ENCODE measurements around the gene TMEM271. TPM values are rescaled to one million over a fixed set of nuclear protein-coding genes. Genes with fewer than 3 reads are reported as not detected.

TMEM271 gene
- total RNA-seq, 2 experiments from 2014 or later: not detected

DNA sequence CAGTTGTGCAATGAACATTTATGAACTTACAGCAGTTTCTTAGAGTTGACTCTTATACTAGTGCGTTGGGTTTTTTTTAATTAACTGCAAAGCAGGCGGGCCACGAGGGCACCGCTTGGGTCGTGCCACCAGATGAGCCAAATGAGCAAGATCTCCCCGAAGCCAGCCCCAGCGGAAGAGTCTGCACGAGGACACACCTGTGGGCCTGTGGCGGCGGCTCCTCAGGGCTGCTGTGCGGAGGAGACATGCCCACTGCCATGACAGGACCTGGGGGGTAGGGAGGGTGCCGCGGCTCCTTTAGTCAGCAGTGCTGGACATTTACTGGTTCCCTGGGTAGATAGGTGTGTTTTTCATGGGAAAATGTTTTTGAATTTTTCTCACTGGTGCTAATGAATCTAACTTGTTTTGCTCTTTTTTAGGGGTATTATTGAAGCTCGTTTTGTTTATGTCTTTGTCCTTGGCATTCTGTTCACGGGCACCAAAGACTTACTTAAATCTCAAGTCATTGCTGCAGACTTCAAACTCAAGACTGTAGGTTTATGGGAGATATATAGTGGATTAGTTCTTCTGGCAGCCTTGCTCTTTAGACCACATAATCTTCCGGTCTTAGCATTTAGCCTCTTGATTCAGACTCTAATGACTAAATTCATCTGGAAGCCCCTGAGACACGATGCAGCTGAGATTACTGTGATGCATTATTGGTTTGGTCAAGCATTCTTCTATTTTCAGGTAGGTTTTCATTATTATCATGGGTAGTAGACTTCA is 45.9 kb downstream of the TMEM271 start:
- no peak overlapping the region for H3K27ac ChIP-seq (ENCODE audit: low read depth in 1 of 2, low read length in 2 of 2)
- H3K36me3 Mint-ChIP-seq (ENCODE audit: low read depth): peaks cover 87% of the 10 kb centered on the region
- TF ChIP-seq, protein P1, sequence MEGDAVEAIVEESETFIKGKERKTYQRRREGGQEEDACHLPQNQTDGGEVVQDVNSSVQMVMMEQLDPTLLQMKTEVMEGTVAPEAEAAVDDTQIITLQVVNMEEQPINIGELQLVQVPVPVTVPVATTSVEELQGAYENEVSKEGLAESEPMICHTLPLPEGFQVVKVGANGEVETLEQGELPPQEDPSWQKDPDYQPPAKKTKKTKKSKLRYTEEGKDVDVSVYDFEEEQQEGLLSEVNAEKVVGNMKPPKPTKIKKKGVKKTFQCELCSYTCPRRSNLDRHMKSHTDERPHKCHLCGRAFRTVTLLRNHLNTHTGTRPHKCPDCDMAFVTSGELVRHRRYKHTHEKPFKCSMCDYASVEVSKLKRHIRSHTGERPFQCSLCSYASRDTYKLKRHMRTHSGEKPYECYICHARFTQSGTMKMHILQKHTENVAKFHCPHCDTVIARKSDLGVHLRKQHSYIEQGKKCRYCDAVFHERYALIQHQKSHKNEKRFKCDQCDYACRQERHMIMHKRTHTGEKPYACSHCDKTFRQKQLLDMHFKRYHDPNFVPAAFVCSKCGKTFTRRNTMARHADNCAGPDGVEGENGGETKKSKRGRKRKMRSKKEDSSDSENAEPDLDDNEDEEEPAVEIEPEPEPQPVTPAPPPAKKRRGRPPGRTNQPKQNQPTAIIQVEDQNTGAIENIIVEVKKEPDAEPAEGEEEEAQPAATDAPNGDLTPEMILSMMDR (IDR thresholded peaks at IDR 0.05): no peak
- H3K4me1 ChIP-seq (ENCODE audit: insufficient read depth, low read length): no peaks in the 10 kb centered on the region
- no peak overlapping the region for H3K4me3 Mint-ChIP-seq
- no peaks in the 10 kb centered on the region for H3K9me3 Mint-ChIP-seq
- H3K4me3 ChIP-seq (ENCODE audit: low read length): no peak overlapping the region
- ATAC-seq (ENCODE audit: poor library complexity): no peak
- peaks cover 0 to 36% of the 10 kb centered on the region in 2 experiments for H3K9me3 ChIP-seq (ENCODE audit: control insufficient read depth in 1 of 2, insufficient read depth in 1 of 2, low read length in 2 of 2)
- no peaks in the 10 kb centered on the region for H3K27me3 Mint-ChIP-seq
- POLR2A ChIA-PET: no interaction called here
- H3K27me3 ChIP-seq (ENCODE audit: control insufficient read depth in 1 of 2, insufficient read depth in 2 of 2, low read length in 2 of 2): no peaks in the 10 kb centered on the region
- no peak for DNase-seq
- peaks cover 79% of the 10 kb centered on the region for H3K36me3 ChIP-seq (ENCODE audit: insufficient read depth, low read length)
- H3K27ac Mint-ChIP-seq: no peak overlapping the region
- peaks cover 6% of the 10 kb centered on the region for H3K4me1 Mint-ChIP-seq (ENCODE audit: low read depth)
- CTCF ChIA-PET: no interaction called here
- intact Hi-C loops (cut with DNase I, micrococcal nuclease): no loop called here

DNA sequence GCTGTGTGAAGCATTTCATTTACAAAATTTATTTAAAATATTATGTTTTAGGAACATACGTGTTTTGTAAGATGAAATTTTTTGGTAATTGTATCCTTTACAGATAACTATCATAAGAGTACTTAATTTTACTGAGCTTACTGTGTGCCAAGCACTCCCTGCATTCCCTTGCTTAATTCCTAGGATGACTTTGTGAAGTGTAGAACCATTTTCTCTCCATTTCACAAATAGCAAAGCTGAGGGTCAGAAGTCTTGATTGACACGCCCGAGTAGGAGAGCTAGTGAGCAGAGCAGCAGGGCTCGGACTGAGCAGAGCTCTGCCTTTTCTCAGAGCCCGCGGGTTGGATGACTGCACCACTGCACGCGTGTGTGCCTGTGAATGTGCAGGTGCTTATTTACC is 46.5 kb downstream of the TMEM271 start:
- Mint-ChIP-seq H3K36me3 (ENCODE audit: low read depth) (peaks cover 88% of the 10 kb centered on the region), H3K27ac (no peak overlapping the region)

DNA sequence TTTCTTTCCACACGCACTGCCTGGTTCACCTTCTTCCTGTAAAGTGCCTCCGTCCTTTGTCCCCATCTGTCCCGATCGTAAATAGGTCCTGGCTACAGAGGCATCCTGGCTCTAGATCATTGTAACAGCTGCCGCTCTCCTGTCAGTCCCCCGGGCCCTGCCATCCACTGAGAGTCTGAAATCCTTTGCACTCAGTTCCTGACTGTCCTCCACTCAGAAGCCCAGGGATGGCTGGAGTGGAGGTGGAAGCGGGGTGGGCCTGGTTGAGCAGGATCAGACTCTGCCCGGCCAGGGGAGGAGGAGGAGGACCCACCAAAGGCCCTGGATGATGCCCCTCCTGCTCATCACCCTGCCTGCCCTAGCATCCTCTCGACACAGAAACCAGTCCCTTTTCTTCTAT is 47.3 kb downstream of the TMEM271 start:
- Mint-ChIP-seq H3K27ac (no peak overlapping the region), H3K36me3 (ENCODE audit: low read depth) (peaks cover 90% of the 10 kb centered on the region), H3K4me1 (ENCODE audit: low read depth) (peaks cover 6% of the 10 kb centered on the region), H3K4me3 (no peak overlapping the region), H3K27me3 (no peaks in the 10 kb centered on the region), H3K9me3 (no peaks in the 10 kb centered on the region)
- DNase-seq (no peak), ATAC-seq (ENCODE audit: poor library complexity) (no peak)
- ChIA-PET CTCF (no interaction called here), POLR2A (no interaction called here)
- Histone ChIP-seq H3K4me1 (ENCODE audit: insufficient read depth, low read length) (no peaks in the 10 kb centered on the region), H3K4me3 (ENCODE audit: low read length) (no peak overlapping the region), H3K27ac (ENCODE audit: low read depth in 1 of 2, low read length in 2 of 2) (no peak overlapping the region), H3K27me3 (ENCODE audit: control insufficient read depth in 1 of 2, insufficient read depth in 2 of 2, low read length in 2 of 2) (no peaks in the 10 kb centered on the region), H3K36me3 (ENCODE audit: insufficient read depth, low read length) (peaks cover 74% of the 10 kb centered on the region), H3K9me3 (ENCODE audit: control insufficient read depth in 1 of 2, insufficient read depth in 1 of 2, low read length in 2 of 2) (peaks cover 0 to 26% of the 10 kb centered on the region in 2 experiments)
- TF ChIP-seq, protein P1 (IDR thresholded peaks at IDR 0.05): no peak
- intact Hi-C loops (cut with DNase I, micrococcal nuclease): no loop called here

More for the DNA sequence above, 46.5 kb downstream of the TMEM271 start:
- intact Hi-C loops (cut with DNase I, micrococcal nuclease): no loop called here
- Mint-ChIP-seq H3K27me3 (no peaks in the 10 kb centered on the region), H3K4me1 (ENCODE audit: low read depth) (peaks cover 6% of the 10 kb centered on the region), H3K4me3 (no peak overlapping the region), H3K9me3 (no peaks in the 10 kb centered on the region)
- Histone ChIP-seq H3K27me3 (ENCODE audit: control insufficient read depth in 1 of 2, insufficient read depth in 2 of 2, low read length in 2 of 2) (no peaks in the 10 kb centered on the region), H3K27ac (ENCODE audit: low read depth in 1 of 2, low read length in 2 of 2) (no peak overlapping the region), H3K4me3 (ENCODE audit: low read length) (no peak overlapping the region), H3K9me3 (ENCODE audit: control insufficient read depth in 1 of 2, insufficient read depth in 1 of 2, low read length in 2 of 2) (peaks cover 0 to 30% of the 10 kb centered on the region in 2 experiments), H3K4me1 (ENCODE audit: insufficient read depth, low read length) (no peaks in the 10 kb centered on the region), H3K36me3 (ENCODE audit: insufficient read depth, low read length) (peaks cover 74% of the 10 kb centered on the region)
- ATAC-seq (ENCODE audit: poor library complexity) (no peak), DNase-seq (no peak)
- ChIA-PET POLR2A (no interaction called here), CTCF (no interaction called here)
- TF ChIP-seq, protein P1 (IDR thresholded peaks at IDR 0.05): no peak

Data from CD4-positive, alpha-beta T cell (primary cell).